Endometrium (tissue), 2 donors: ENCODE data around the gene CYP3A5.

Source experiments
- FAIRE-seq: peaks from 2 replicates; lab custom pipeline; 2012; peaks lifted over from hg19 to GRCh38; lab: Jason Lieb, UNC
- donor health status: control.
- donor health status: control.

The CYP3A5 gene

GRCh38 chr7:99607548-99607947, 72.2 kb downstream of the CYP3A5 start:
- no peak for FAIRE-seq

- no peak for FAIRE-seq
These were observed 73.3 kb downstream of the CYP3A5 start for GRCh38 chr7:99606531-99606930.

- FAIRE-seq, result no peak
These were observed 74.3 kb downstream of the CYP3A5 start for GRCh38 chr7:99605527-99605926.

GRCh38 chr7:99601656-99602310, 78.0 kb downstream of the CYP3A5 start:
- no peak for FAIRE-seq

GRCh38 chr7:99599836-99600235, 80.0 kb downstream of the CYP3A5 start:
- no peak for FAIRE-seq
